SK-N-SH treated with all-trans-retinoic acid at 6 μM for 48 hours (cell line): ENCODE results near the gene C8A.

Experiments used
- SNAI2 ChIP-seq: fragments of 250-450 bp; sonication (Bioruptor Pico); IDR thresholded peaks from 2 replicates; pipeline ENCODE4 v1.5.0; 2020; ENCODE audit warnings: mild to moderate bottlenecking, moderate library complexity
- ZFP30 ChIP-seq: fragments of 450-650 bp; formaldehyde crosslinking; IDR thresholded peaks from 2 replicates; pipeline ENCODE4 v1.5.0; 2022; ENCODE audit warnings: mild to moderate bottlenecking, moderate library complexity
- ZNF8 ChIP-seq: fragments of 450-650 bp; formaldehyde crosslinking; IDR thresholded peaks from 2 replicates; pipeline ENCODE4 v1.5.0; 2020; ENCODE audit warnings: mild to moderate bottlenecking, moderate library complexity

DNA sequence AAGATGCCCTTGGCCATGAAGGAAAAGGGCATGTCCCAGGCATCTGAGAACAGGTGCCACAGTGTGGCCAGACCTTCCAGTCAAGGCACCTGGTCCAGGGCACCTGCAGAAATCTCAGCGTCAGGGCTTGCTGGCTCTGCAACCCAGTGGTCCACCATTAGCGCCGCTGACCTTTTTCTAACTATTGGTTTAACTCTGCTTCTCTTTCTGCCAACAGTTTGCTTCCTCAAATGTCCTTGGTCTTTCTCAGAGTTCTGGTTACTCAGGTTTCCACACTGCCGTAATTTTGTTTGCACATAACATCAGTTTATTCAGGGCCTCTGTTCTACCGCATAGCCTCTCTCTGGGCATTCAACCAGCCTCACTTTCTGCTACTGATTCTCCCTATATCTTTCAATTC lies 18.9 kb upstream of the C8A start:
- TF ChIP-seq SNAI2 = no peak
- TF ChIP-seq ZFP30 (CRISPR knock-in tag) = no peak
- no peak for TF ChIP-seq ZNF8 (CRISPR knock-in tag)
